NCI-H1436 treated with DMSO at 0.1 percent for 48 hours (cell line): Measurements from ENCODE around the gene TRA2A.
"Not testable (repeated sequence)": the region's sequence is repeated elsewhere in the genome, so short reads cannot be mapped to it uniquely, and the experiment has no call there.

Experiments used
- DNase-seq: peaks from one replicate; lab custom pipeline; 2025; lab: John Stamatoyannopoulos, UW

Gene TRA2A

DNA sequence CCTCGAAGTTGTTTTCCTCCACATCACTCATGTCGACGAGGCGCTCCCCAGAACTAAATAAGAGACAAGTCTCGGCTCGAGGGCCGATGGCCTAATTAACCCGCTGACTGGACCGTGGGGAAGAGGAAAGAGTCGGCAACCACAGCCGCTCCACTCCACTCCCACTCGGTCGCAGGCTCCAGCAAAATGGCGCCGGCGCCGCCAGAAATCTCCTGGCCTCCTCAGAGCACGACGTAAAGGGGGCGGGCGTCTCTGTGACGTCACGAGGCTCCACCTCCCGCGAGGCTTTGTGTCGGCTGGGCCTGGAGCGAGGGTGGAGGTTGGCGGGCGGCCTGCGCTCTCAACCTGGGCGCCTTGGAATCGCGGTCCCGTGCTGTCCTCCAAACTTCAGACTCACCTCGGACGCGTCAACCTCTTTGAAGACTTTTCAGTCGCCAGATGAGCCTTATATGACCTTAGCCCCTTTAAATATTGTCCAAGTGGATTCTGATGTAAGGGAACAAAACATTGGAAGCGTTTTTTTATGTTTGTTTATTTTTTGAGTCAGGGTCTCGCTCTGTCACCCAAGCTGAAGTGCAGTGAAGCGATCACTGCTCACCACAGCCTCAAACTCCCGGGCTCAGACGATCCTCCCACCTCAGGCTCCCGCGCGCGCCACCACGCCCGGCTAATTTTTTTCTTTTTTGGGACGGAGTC, at the start of gene TRA2A:
Gene TRA2A (minus strand): TSS at position 188 of the 696 bp plus-strand sequence. CDS start 157 bp downstream, at position 31.
- DNase-seq: peak; percentile 79

DNA sequence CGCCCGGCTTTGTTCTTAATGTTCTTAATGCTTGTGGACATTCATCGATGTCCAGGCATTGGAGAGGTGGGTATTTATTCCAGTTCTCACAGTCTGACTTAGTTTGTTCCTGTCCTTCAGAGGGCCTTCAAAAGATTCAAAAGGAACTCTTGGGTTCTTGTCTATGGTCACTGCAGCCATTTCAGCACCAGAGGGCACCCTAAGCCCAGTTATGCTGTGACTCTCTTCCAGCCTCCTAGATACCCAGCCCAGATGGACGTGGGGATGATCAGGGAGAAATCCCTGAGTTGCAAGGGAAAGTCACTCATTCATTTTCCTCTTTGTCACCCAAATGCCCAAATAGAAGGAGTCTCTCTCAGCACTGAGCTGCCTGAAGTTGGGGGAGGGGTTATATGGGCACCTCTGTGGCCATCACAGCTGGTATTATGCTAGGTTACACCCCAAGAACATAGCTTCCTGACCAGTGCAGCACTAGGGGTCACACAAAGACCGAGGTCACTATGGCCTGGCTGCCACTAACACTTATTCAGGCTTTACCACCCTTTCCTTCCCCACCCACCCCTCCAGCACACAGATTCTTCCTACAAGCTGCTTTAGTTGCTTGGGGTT, 38.9 kb upstream of the TRA2A start:
- DNase-seq: peak; percentile 32

DNA sequence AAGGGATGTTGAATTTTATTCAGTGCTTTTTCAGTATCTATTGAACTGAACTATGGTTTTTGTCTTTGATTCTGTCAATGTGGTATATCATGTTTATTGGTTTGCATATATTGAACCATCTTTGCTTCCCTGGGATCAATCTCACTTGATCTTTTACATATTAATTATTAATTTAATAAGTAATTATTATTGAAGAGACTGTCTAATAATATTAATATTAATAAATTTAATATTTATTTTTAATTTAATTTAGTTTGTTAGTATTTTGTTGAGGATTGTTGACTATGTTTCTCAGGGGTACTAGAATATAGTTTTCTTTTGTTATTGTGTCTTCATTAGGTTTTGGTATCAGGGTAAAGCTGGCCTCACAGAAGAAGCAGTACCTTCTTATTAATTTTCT, 26.5 kb upstream of the TRA2A start:
- DNase-seq: no peak

DNA sequence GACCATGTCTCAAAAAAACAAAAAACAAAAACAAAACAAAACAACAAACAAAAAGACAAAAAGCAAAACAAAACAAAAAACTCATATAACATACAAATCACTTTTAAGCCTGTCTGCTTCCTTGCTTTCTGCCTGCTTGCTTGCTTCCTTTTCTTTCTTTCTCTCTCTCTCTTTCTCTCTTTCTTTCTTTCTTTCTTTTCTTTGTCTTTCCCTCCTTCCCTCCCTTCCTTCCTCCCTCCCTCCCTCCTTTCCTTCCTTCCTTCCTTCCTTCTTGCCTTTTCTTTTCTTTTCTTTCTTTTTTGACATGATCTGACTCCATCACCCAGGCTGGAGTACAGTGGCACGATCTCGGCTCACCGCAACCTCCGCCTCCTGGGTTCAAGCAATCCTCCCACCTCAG, 15.9 kb upstream of the TRA2A start:
- DNase-seq: no peak

DNA sequence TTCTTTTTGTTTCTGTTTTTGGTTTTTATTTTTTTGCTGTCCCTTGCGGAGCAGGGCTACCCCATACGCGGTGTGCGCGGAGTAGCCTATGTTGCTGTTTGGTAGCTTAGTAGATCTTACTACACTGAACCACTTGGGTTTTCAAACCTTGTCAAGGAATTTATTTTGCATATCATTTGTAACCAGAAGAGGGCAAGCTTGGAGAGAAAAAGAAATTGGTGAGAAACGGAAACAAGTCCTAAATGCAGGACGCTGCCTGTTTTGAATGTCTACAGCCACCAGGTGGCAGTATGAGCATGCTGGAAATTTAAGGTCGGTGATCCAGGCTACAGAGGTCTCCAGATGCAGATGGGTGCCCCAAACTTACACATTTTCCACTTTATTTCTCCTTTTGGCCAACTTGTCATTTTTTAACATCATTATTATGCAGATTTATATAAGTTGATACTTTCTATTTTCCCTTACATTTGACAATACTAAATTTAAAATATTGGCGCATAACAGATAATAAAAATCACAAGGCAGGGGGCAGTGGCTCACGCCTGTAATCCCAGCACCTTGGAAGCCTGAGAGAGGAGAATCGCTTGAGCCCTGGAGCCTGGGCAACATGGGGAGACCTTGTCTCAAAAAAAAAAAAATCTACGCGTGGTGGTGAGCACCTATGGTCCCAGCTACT, 15.3 kb upstream of the TRA2A start:
- peak; percentile 26 for DNase-seq

DNA sequence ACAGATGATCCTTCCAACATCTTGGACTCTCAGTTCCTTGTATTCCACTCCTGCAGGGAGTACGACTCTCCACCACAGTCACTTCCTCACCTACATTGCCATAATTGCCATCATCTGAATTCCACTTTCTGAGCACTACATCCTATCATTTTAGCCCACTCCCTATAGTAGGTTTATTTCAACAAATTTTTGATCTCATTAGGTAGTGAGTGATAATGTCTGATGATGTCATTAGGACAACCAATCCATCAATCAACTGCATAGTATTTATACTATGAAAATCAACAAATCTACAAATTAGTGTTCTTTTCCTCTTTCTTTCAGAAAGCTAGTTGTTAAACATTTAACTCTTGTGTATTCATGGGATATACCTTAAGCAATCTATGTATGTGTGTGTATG, 13.7 kb upstream of the TRA2A start:
- no peak for DNase-seq

DNA sequence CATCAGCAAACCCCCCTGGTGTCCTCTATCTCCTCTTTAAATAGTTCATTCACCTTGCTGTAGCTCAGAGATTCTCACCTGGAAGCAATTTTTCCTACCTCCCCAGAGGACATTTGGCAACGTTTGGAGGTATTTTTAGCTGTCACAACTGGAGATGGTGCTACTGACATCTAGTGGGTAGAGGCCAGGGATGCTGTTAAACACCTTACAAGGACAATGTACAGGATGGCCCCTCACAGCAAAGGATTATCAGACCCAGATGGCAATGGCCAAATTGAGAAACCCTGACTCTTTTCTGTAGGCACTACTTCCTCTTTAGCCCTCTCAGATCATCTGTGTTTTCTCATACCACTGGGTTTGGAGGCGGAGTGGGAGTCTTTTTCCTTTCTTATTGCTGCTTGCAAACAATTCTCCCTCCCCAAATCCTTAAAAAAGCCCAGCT, 13.2 kb upstream of the TRA2A start:
- no peak for DNase-seq

DNA sequence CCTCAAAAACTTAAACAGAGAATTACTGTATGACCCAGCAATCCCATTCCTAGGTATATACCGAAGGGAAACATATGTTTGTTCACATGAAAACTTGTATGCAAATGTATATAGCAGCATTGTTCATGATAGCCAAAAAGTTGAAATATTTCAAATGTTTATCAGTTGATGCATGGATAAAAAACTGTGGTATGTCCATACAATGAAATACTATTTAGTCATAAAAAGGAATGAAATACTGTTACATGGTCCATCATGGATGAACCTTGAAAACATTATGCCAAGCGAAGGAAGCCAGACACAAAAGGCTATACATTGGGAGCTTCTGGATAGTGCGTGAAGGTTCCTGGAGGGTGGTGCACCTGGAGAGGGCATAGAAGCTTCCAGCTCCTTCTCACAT, 11.0 kb upstream of the TRA2A start:
- DNase-seq: no peak

DNA sequence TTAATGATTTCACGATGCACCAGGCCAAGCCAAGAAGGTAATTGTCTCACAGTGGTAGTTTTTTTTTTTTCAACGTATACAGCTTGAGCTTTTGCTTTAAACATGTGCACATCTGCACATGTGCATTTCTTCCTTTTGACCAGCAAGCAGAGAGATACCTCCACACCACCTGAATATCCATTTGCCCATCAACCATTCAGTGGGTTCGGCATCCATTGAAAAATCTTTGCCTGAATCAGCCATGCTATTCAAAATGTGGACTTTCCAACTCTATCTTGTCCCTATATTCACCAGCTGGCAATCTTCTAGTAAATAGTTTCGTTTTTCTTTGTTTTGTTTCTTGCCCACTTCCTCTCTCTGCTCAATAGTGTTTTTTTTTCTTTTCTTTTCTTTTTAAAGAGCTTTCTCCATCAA, 7.7 kb upstream of the TRA2A start:
- DNase-seq: no peak

DNA sequence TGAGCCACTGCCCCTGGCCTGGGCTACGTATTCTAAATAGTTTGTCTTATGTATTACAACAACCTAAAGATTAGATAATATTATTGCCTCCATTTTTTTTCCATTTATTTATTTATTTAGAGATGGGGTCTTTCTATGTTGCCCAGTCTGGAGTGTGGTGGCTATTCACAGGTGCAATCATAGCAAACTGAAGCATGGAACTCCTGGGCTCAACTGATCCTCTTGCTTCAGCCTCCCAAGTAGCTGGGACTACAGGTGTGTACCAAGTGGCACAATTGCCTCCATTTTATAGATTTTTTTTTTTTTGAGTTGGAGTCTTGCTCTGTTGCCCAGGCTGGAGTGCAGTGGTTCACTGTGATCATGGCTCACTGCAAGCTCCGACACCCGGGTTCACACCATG, 6.5 kb upstream of the TRA2A start:
- DNase-seq: no peak

DNA sequence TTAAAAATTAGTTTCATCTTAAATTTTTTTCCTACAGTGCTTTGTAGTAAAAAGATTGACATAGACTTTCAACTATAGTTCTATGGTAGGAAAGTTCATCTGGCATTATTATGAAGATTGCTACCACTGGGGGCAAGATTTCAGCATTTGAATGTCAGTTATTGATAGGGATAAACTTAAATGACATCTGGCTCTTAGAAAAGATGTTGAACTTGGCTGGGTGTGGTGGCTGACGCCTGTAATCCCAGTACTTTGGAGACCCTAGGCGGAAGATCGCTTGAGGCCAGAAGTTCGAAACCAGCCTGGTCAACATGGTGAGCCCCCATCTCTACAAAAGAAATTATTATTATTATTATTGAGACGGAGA, 1.4 kb upstream of the TRA2A start:
- no peak for DNase-seq

DNA sequence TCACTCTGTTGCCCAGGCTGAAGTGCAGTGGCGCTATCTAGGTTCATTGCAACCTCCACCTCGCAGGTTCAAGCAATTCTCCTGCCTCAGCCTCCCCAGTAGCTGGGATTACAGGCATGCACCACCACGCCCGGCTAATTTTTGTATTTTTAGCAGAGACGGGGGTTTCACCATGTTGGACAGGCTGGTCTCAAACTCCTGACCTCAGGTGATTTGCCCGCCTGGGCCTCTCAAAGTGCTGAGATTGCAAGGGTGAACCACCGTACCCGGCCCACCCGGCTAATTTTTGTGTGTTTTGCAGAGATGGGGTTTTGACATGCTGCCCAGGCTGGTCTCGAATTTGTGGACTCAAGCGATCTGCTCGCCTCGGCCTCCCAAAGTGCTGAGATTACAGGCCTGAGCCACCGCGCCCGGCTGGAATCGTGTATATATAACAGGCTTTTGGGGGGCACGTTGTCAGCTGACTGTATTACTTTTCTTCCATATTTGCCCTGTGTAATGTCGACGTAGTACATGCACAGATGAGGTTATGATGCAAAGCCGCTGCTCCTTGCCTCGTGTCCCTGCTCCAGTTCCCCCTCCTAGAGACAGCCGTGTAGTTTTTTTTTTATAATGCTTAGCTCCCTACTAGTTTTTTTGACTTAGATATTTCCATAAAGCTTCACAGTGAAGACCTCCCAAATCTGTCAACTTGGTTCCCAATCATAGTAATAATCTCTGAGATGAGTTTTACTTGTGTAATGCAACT, 883 bp upstream of the TRA2A start:
- DNase-seq: no peak

DNA sequence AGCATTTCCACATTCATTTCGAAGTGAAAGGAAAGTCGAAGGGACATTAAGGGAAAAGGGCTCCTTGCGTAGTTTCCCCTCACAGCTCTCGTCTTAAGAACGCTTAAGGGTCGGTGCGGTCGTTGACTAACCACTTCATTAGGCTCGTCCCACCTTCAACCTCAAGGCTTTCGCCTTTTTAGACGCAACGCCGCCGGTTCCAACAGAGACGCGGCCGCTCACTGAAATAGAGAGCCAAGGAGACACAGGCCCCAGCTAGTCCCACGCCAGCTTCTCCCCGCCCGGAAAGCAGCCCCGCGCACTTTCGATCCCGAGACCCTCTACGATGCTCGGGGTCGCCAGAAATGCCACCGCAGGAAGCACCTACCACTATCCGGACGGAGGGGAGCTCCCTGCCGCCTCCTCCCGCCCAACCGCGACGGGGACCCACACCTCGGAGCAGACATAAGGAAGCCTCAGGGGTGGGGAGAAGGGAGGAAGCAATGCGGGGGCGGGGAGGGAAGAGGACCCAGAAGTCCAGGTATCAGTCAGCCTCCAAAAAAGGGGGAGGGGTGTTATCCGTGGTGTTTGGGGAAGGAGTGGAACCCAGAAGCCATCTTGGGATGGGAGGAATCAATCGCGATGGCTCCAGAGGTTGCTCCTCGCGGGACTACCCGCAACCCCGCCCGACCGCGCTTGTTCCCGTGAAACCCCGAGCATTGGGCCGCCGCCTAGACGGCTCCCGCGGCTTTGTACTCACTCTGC, 559 bp downstream of the TRA2A start:
- no peak for DNase-seq

DNA sequence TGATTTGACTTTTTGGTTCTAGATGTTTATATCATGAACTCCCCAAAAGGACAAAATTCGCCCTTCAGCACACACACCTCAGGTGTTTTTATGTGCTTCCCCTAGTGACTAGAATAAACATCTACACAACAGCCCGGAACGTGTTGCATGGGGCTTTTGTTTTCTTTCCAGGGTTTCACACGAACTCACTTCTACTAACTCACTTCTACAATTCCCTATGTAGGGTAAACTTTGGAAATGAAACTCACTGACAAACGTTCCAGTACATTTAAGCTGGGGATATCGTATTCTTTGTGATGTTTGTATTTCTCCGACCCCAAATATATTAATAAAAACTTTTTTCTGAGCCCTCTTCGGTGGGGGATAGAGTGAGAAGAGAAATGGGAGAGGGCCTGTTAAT, 1.4 kb downstream of the TRA2A start:
- no peak for DNase-seq

DNA sequence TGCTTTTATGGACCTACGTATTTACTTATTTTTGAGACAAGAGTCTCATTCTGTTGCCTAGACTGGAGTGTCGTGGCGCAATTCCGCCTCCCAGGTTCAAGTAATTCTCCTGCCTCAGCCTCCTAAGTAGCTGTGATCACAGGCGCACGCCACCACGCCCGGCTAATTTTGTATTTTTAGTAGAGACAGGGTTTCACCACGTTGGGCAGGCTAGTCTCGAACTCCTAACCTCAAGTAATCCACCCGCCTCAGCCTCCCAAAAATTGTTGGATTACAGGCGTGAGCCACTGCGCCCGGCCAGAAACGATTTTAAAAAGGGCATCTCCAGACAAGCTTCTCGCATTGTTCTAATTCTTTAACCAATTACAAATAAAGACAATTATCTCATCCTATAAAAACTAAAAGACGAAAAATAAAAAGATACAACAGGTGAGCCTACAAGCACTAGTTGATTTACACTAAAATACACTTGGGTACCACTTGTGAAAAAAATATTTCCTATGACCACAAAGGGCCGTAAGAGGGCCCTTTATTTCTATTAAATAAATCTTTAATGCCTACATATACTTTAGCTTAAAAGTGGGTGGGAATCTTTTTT, 2.4 kb downstream of the TRA2A start:
- DNase-seq: no peak

DNA sequence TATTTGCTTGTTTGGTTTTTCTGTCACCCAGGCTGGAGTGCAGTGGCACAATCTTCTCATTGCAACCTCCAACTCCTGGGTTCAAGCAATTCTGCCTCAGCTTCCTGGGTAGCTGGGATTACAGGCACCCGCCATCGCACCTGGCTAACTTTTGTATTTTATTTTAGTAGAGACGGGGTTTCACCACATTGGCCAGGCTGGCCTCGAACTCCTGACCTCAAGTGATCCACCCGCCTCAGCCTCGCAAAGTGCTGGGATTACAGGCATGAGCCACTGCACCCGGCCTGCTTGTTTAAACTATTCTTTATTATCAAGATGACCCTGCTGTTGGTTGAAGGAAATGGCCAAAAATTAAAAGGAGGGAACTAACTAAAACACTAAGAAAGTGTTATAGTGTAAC, 6.2 kb downstream of the TRA2A start:
- not testable (repeated sequence) for DNase-seq

DNA sequence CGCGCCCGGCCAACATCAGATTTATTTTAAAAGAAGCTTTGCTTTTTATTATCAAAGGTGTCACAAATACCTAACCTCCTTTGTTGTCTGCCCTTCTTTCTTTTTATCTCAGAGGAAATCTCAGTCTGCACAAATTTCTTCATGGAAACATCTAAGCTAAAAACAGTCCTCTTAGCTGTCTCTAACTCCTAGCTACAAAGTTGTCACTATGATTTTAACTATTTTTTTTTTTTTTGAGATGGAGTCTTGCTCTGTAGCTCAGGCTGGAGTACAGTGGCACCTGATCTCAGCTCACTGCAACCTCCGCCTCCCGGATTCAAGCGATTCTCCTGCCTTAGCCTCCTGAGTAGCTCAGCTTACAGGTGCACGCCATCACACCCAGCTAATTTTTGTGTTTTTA, 7.3 kb downstream of the TRA2A start:
- DNase-seq: no peak

DNA sequence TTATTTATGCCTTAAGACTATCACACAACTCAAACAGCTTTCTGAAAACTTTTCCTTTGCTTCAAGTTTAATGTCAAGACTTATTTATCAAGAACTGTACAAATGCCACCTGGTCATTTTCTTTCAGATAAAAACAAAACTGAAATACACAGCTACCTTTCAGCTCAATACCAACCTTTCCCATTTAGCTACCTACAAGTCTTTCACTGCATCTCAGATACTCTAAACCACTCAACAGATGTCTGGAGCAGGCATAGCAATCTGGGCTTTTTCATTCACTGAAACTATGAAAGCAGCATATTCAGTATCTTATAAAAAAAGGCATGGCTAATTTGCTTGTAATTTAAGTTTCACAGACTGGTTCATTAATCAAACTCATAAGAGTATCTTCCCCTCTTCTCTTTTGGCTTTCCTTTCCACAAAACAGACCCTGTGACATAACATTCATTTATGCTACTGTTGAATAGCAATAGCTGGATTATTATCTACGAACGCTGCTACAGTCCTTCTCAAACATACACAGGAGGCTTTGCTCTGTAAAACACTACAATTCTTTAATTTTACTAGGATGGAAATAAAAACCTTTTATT, 8.2 kb downstream of the TRA2A start:
- DNase-seq: no peak

DNA sequence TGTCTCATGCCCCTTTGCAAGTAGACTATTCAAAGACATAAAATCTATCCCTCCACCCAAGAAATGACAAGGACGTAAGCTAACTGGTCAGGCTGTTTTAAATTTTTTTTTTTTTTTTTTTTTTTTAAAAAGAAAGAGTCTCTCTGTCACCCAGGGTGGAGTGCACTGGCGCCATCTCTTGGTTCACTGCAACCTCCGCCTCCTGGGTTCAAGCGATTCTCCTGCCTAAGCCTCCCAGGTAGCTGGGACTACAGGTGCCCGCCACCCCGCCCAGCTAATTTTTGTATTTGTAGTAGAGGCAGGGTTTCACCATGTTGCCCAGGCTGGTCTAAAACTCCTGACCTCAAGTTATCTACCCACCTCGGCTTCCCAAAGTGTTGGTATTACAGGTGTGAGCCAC, 11.2 kb downstream of the TRA2A start:
- DNase-seq: no peak

DNA sequence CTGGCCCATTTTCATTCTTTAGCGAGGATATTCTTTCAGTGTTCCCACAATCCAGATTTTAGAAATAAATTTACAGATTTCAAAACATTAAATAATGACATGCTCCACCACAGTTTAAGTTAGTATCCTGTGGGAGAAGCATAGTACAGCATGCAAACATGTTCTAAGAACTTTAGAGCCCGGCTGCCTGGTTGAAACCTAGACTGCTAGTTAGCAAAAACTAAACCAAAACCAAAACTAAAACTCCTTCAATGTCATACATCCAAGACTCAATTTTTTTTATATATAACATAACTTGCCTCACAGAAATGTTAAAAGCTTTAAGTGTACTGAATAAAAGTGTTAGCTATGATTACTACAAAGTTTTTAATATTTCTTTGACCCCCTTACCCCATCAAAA, 17.0 kb downstream of the TRA2A start:
- no peak for DNase-seq

DNA sequence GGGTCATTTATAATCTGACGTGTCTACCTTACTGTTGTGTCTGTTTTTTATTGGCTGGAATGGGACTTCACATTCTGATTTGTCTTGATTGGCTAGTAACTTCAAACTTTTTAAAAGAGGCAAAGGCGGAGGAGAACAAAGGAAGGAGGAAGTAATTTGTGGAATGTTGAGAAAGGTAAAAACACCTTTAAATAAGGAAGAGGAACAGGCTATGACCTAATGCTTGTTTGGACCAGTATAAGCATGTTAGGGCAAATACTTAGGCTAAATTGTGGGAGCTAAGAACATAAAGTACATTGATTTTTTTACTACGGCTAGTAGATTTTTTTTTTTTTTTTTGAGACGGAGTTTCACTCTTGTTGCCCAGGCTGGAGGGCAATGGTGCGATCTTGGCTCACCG, 18.0 kb downstream of the TRA2A start:
- DNase-seq: not testable (repeated sequence)
